ENCODE measurements around the gene DDX49. TPM values are rescaled to one million over a fixed set of nuclear protein-coding genes. Genes with fewer than 3 reads are reported as not detected.

DDX49 gene
- total RNA-seq, 1 experiment from 2014 or later, result 47.9 TPM

- ATAC-seq (no peak), DNase-seq (ENCODE audit: low spot score) (no peak)
- CTCF ChIA-PET, result no interaction called here
- Mint-ChIP-seq H3K4me3 (no peak overlapping the region), H3K4me1 (no peaks in the 10 kb centered on the region), H3K27ac (no peak overlapping the region), H3K9me3 (peaks cover 5% of the 10 kb centered on the region), H3K27me3 (ENCODE audit: low read depth) (no peaks in the 10 kb centered on the region), H3K36me3 (peaks cover 31% of the 10 kb centered on the region)
- POLR2A ChIA-PET, result no interaction called here
- TF ChIP-seq NFATC4 (CRISPR knock-in tag; IDR thresholded peaks at IDR 0.05), result no peak
- TF ChIP-seq OVOL2 (CRISPR knock-in tag; IDR thresholded peaks at IDR 0.05; ENCODE audit: borderline replicate concordance), result no peak
- TF ChIP-seq, protein P1, sequence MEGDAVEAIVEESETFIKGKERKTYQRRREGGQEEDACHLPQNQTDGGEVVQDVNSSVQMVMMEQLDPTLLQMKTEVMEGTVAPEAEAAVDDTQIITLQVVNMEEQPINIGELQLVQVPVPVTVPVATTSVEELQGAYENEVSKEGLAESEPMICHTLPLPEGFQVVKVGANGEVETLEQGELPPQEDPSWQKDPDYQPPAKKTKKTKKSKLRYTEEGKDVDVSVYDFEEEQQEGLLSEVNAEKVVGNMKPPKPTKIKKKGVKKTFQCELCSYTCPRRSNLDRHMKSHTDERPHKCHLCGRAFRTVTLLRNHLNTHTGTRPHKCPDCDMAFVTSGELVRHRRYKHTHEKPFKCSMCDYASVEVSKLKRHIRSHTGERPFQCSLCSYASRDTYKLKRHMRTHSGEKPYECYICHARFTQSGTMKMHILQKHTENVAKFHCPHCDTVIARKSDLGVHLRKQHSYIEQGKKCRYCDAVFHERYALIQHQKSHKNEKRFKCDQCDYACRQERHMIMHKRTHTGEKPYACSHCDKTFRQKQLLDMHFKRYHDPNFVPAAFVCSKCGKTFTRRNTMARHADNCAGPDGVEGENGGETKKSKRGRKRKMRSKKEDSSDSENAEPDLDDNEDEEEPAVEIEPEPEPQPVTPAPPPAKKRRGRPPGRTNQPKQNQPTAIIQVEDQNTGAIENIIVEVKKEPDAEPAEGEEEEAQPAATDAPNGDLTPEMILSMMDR (IDR thresholded peaks at IDR 0.05), result no peak
- TF ChIP-seq GABPB1 (CRISPR knock-in tag; IDR thresholded peaks at IDR 0.05), result no peak
- TF ChIP-seq IRF1 (CRISPR knock-in tag; IDR thresholded peaks at IDR 0.05), result no peak
- TF ChIP-seq PREB (CRISPR knock-in tag; IDR thresholded peaks at IDR 0.05; ENCODE audit: borderline replicate concordance), result no peak
- TF ChIP-seq ZNF671 (CRISPR knock-in tag; IDR thresholded peaks at IDR 0.05), result no peak
- no peak for TF ChIP-seq E2F5 (CRISPR knock-in tag; IDR thresholded peaks at IDR 0.05)
- no peak for TF ChIP-seq CBFB (CRISPR knock-in tag; IDR thresholded peaks at IDR 0.05; ENCODE audit: low read depth)
- TF ChIP-seq, protein P2, sequence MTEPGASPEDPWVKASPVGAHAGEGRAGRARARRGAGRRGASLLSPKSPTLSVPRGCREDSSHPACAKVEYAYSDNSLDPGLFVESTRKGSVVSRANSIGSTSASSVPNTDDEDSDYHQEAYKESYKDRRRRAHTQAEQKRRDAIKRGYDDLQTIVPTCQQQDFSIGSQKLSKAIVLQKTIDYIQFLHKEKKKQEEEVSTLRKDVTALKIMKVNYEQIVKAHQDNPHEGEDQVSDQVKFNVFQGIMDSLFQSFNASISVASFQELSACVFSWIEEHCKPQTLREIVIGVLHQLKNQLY (CRISPR knock-in tag; IDR thresholded peaks at IDR 0.05), result no peak
- no peak for TF ChIP-seq AR (CRISPR knock-in tag; IDR thresholded peaks at IDR 0.05)
- TF ChIP-seq NR1H2 (CRISPR knock-in tag; IDR thresholded peaks at IDR 0.05), result no peak
- no peak for TF ChIP-seq TEAD1 (CRISPR knock-in tag; IDR thresholded peaks at IDR 0.05)
- no peak for TF ChIP-seq PRRX2 (CRISPR knock-in tag; IDR thresholded peaks at IDR 0.05)
- no peak for TF ChIP-seq E2F1 (CRISPR knock-in tag; IDR thresholded peaks at IDR 0.05)
- TF ChIP-seq, protein P3, sequence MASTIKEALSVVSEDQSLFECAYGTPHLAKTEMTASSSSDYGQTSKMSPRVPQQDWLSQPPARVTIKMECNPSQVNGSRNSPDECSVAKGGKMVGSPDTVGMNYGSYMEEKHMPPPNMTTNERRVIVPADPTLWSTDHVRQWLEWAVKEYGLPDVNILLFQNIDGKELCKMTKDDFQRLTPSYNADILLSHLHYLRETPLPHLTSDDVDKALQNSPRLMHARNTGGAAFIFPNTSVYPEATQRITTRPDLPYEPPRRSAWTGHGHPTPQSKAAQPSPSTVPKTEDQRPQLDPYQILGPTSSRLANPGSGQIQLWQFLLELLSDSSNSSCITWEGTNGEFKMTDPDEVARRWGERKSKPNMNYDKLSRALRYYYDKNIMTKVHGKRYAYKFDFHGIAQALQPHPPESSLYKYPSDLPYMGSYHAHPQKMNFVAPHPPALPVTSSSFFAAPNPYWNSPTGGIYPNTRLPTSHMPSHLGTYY (CRISPR knock-in tag; IDR thresholded peaks at IDR 0.05), result no peak
- TF ChIP-seq JUN (CRISPR knock-in tag; IDR thresholded peaks at IDR 0.05), result no peak
Measured at GRCh38 chr19:18881491-18881890, 38.0 kb upstream of the DDX49 start.

All from WTC11 (cell line).